ENCODE measurements around the gene LIF.

LIF gene

DNA sequence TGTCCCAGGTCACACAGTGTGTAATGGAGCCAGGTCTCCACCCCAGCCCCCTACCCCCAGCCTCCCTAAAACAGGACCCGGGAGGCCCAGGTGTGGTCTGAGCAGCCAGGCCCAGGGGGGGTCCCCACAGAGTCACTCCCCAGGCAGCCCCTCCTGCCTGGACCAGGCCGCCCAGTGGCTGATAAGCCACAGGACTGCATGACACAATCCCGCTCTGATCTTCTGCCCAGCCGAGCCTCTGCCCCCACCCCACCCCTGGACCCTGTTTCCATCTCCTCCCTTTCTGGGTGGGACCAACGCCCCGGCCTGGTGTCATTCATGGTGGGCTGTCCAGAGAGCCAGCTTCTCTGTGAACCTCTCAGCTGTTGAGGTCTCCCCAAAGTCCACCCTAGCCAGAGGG is 7.8 kb upstream of the LIF start:
- Histone ChIP-seq H3K79me2 (ENCODE audit: insufficient read depth, low read length) (no peaks in the 10 kb centered on the region), H2AFZ (ENCODE audit: low read length) (no peak overlapping the region), H3K9me3 (ENCODE audit: insufficient read depth, low read depth, low read length) (no peaks in the 10 kb centered on the region), H3K36me3 (ENCODE audit: insufficient read depth, low read length) (no peaks in the 10 kb centered on the region), H3K4me2 (ENCODE audit: low read depth, low read length, poor library complexity, severe bottlenecking) (peak overlapping the region; percentile 41), H3K9me2 (replicated peaks; ENCODE audit: low read depth, low read length) (no peaks in the 10 kb centered on the region), H3K27me3 (ENCODE audit: insufficient read depth, low read length, poor library complexity, severe bottlenecking) (no peaks in the 10 kb centered on the region), H3K9ac (ENCODE audit: low read depth, low read length, poor library complexity, severe bottlenecking) (peak overlapping the region; percentile 56), H3F3A (ENCODE audit: low read depth) (no peaks in the 10 kb centered on the region), H3K4me1 (ENCODE audit: insufficient read depth, low read length, poor library complexity, severe bottlenecking) (peaks cover 21% of the 10 kb centered on the region), H4K20me1 (ENCODE audit: insufficient read depth, low read length, poor library complexity, severe bottlenecking) (no peaks in the 10 kb centered on the region), H3K4me3 (ENCODE audit: low read length, poor library complexity, severe bottlenecking) (no peak overlapping the region)
- no peak for TF ChIP-seq EZH2phosphoT487 (IDR thresholded peaks at IDR 0.05; ENCODE audit: borderline replicate concordance)
- TF ChIP-seq, protein P1, sequence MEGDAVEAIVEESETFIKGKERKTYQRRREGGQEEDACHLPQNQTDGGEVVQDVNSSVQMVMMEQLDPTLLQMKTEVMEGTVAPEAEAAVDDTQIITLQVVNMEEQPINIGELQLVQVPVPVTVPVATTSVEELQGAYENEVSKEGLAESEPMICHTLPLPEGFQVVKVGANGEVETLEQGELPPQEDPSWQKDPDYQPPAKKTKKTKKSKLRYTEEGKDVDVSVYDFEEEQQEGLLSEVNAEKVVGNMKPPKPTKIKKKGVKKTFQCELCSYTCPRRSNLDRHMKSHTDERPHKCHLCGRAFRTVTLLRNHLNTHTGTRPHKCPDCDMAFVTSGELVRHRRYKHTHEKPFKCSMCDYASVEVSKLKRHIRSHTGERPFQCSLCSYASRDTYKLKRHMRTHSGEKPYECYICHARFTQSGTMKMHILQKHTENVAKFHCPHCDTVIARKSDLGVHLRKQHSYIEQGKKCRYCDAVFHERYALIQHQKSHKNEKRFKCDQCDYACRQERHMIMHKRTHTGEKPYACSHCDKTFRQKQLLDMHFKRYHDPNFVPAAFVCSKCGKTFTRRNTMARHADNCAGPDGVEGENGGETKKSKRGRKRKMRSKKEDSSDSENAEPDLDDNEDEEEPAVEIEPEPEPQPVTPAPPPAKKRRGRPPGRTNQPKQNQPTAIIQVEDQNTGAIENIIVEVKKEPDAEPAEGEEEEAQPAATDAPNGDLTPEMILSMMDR (conservative IDR thresholded peaks at IDR 0.05; ENCODE audit: low read length): no peak

DNA sequence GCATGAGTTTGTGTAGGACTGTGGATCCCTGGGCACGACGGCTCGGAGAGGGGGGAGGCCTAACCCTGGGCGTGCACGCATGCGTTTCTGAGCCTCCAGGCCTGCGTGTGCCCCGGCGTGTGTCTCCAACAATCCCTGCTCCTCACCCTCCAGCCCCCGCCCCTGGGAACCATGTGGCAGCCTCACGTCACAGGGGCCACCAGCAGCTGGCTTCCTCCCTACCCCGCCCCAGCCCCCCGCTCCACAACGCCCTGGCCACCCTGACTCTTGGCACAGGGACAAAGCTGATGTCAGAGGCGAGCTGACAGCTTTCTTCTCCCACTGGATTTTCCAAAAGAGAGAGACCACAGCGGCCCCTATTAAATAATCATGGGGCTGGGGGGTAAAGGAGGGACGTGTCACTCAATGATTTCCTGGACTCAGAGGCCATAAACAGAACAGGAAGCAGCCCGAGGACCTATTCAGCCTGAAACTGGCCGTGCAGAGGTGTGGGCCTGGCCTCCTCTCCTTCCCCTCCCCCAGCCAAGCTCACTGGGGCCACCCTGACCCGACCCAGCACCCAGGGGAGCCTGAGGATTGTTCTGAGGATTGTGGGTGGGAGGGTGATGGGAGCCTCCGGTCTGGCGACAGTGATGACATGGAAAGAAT is 6.8 kb upstream of the LIF start:
- no peaks in the 10 kb centered on the region for H3K9me3 ChIP-seq (ENCODE audit: insufficient read depth, low read depth, low read length)
- H3K9ac ChIP-seq (ENCODE audit: low read depth, low read length, poor library complexity, severe bottlenecking): peak overlapping the region; percentile 56
- H4K20me1 ChIP-seq (ENCODE audit: insufficient read depth, low read length, poor library complexity, severe bottlenecking): no peaks in the 10 kb centered on the region
- H3K36me3 ChIP-seq (ENCODE audit: insufficient read depth, low read length): no peaks in the 10 kb centered on the region
- TF ChIP-seq, protein P1 (conservative IDR thresholded peaks at IDR 0.05; ENCODE audit: low read length): no peak
- TF ChIP-seq EZH2phosphoT487 (IDR thresholded peaks at IDR 0.05; ENCODE audit: borderline replicate concordance): no peak
- H3K4me2 ChIP-seq (ENCODE audit: low read depth, low read length, poor library complexity, severe bottlenecking): peak overlapping the region; percentile 41
- H3F3A ChIP-seq (ENCODE audit: low read depth): no peaks in the 10 kb centered on the region
- H3K79me2 ChIP-seq (ENCODE audit: insufficient read depth, low read length): no peaks in the 10 kb centered on the region
- no peaks in the 10 kb centered on the region for H3K9me2 ChIP-seq (replicated peaks; ENCODE audit: low read depth, low read length)
- peak overlapping the region; percentile 51 for H2AFZ ChIP-seq (ENCODE audit: low read length)
- H3K4me3 ChIP-seq (ENCODE audit: low read length, poor library complexity, severe bottlenecking): no peak overlapping the region
- no peaks in the 10 kb centered on the region for H3K27me3 ChIP-seq (ENCODE audit: insufficient read depth, low read length, poor library complexity, severe bottlenecking)
- H3K4me1 ChIP-seq (ENCODE audit: insufficient read depth, low read length, poor library complexity, severe bottlenecking): peaks cover 27% of the 10 kb centered on the region

DNA sequence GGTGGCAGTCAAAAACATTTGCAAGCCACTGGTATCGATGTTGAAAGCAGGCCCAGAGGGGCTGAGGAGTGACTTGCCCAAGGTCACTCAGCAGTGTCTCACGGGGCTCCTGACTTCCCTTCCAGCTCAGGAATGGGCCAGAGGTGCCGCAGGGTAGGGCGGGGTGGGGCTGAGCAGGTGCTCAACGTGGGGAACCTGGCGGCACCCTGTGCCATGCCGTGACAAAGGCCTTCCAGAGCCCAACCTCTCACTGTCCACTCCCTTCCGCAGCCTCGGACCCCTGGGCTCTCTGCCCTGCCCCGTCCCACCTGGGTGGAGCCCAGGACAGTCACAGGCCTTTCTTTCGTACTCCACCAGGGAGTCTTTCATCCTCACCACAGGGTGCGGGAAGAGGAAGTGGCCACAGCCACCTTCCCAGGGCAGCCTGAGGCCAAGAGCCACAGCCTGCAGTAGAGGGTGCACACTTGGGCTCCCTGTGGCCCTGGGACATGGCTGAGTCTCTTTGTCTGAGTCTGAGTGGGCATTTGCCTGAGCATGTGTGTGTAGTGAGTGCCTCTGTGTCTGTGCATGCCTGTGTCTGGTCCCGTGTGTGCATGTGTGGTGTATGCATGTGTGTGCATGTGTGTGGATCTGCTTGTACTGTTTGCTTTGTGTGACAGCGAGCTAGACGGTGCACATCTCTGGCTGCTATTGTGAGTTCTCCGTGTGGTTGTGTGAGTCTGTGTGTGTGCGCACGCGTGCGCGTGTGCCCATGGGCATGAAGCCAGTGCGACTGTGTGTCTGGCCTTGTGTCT is 6.0 kb upstream of the LIF start:
- H3K4me2 ChIP-seq (ENCODE audit: low read depth, low read length, poor library complexity, severe bottlenecking): peak overlapping the region; percentile 33
- H3K9ac ChIP-seq (ENCODE audit: low read depth, low read length, poor library complexity, severe bottlenecking): peak overlapping the region; percentile 56
- no peaks in the 10 kb centered on the region for H3F3A ChIP-seq (ENCODE audit: low read depth)
- no peaks in the 10 kb centered on the region for H3K9me3 ChIP-seq (ENCODE audit: insufficient read depth, low read depth, low read length)
- H3K4me1 ChIP-seq (ENCODE audit: insufficient read depth, low read length, poor library complexity, severe bottlenecking): peaks cover 27% of the 10 kb centered on the region
- H3K79me2 ChIP-seq (ENCODE audit: insufficient read depth, low read length): no peaks in the 10 kb centered on the region
- no peaks in the 10 kb centered on the region for H3K36me3 ChIP-seq (ENCODE audit: insufficient read depth, low read length)
- 0 out of 2 replicates have a peak overlapping the region, but pooled peaks have one; percentile 9 for H2AFZ ChIP-seq (ENCODE audit: low read length)
- H3K4me3 ChIP-seq (ENCODE audit: low read length, poor library complexity, severe bottlenecking): no peak overlapping the region
- H3K9me2 ChIP-seq (replicated peaks; ENCODE audit: low read depth, low read length): no peaks in the 10 kb centered on the region
- H3K27me3 ChIP-seq (ENCODE audit: insufficient read depth, low read length, poor library complexity, severe bottlenecking): no peaks in the 10 kb centered on the region
- TF ChIP-seq EZH2phosphoT487 (IDR thresholded peaks at IDR 0.05; ENCODE audit: borderline replicate concordance): no peak
- TF ChIP-seq, protein P1 (conservative IDR thresholded peaks at IDR 0.05; ENCODE audit: low read length): no peak
- H4K20me1 ChIP-seq (ENCODE audit: insufficient read depth, low read length, poor library complexity, severe bottlenecking): no peaks in the 10 kb centered on the region
